ENCODE data around the gene SMS.
"Not testable (repeated sequence)": the region's sequence is repeated elsewhere in the genome, so short reads cannot be mapped to it uniquely, and the experiment has no call there.

- not testable (repeated sequence) for TF ChIP-seq CTCF, POLR2A (IDR thresholded peaks at IDR 0.05)
Observed at GRCh38 chrX:21953195-21953830, 12.8 kb downstream of the SMS start.

Data from uterus (tissue), 2 donors.